SIG-M5 treated with dmso at 0.1 percent for 504 hours (cell line): ENCODE data around the gene PTP4A2.

ENCODE experiments used
- DNase-seq: peaks from one replicate; lab custom pipeline; 2025; ENCODE audit not compliant: unreplicated experiment; lab: John Stamatoyannopoulos, UW

PTP4A2 gene

GRCh38 chr1:31862071-31862470, 76.1 kb downstream of the PTP4A2 start:
- no peak for DNase-seq

GRCh38 chr1:31861346-31861745, 76.8 kb downstream of the PTP4A2 start:
- no peak for DNase-seq

- no peak for DNase-seq
Observed at GRCh38 chr1:31860581-31860980, 77.6 kb downstream of the PTP4A2 start.

- DNase-seq, result no peak
Observed at GRCh38 chr1:31859719-31860118, 78.4 kb downstream of the PTP4A2 start.

DNA sequence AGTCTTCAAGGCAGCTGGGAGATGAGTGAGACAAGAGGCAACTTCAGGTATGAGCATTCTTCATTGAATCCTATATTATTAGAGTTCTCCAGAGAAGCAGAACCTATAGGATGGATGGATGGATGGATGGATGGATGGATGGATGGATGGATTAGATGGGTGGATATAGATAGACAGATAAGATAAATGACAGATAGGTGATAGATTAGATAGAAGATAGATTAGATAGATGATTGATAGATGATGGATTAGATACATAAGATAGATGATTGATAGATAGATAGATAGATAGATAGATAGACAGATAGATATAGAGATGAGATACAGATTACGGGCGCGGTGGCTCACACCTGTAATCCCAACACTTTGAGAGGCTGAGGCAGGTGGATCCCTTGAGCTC, 79.1 kb downstream of the PTP4A2 start:
- no peak for DNase-seq

GRCh38 chr1:31857863-31858262, 80.3 kb downstream of the PTP4A2 start:
- DNase-seq, result no peak
